Measurements from ENCODE around the gene NSD2.
"Not testable (repeated sequence)": the region's sequence is repeated elsewhere in the genome, so short reads cannot be mapped to it uniquely, and the experiment has no call there.

Gene NSD2

DNA sequence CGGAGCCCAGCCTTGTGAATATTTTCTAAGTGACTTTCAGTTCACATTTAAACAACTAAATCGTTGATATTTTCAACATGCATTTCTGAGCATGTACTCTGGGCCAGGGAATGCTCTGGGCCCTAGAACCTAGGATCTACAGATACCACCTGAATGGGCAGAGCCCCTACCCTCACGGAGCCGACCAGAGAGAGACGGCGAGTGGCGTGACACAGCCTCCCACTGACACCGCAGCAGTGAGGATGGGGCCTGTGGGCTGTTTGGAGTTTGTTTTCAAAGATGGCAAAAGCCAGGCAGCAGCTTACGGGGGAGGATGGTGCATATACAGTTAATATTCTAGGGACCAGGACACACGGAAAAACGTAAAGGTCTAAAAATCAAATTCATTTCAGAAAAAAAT, 119.9 kb downstream of the NSD2 start:
- no peak for TF ChIP-seq EZH2 (IDR thresholded peaks at IDR 0.05)
- TF ChIP-seq FOXP2 (optimal IDR thresholded peaks at IDR 0.05; ENCODE audit: control extremely low read depth, extremely low read length, insufficient read depth): no peak
- TF ChIP-seq POLR2AphosphoS5 (IDR thresholded peaks at IDR 0.05; ENCODE audit: borderline replicate concordance, low read depth, low read length): no peak
- peaks cover 21% of the 10 kb centered on the region for H3K36me3 ChIP-seq (ENCODE audit: insufficient read depth, low read length)
- H3K9ac ChIP-seq (ENCODE audit: insufficient read length): no peak overlapping the region
- no peak overlapping the region for H3K27ac ChIP-seq
- H3K4me3 ChIP-seq: no peak overlapping the region
- no peaks in the 10 kb centered on the region for H3K9me3 ChIP-seq (ENCODE audit: low read depth, low read length)
- no peak for DNase-seq (ENCODE audit: low read depth, low spot score)

DNA sequence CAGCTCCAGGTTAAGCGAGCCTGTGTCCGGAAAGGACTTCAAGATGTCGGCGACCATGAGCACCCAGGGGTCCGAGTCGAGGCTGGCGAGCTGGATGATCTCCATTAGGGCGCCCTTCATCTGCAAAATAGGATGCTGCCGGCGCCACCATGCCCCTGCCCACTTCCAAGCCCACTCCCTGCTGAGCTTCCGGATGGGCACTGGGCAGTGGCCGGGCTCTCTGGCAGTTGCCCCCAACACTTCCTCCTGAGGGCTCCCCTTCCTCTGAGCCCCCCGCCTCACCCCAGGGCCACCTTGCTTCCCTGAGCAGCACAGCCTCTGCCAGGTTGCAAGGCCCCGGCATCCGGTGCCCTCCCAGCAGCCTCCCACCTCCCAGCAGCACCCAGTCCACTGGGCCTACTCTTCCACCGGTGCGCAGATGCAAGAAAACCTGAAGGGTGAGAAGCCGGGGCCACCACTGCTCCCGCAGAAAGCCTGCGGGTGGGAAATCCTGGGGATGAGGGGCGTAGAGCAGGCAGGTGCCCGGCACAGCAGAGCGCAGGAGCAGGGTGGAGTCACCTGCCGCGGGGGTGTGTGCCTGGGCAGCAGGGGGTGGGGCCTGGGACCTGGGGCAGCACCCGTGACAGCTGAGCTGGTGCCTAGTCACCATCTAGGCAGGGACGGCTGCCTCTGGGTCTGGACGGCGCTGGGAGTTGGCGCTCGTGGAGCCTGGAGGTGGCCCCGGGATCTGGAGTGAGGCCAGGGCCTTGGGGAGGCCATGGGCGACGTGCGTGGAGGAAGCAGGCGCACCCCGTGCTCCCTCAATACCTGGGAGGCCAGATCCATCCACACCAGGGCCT, 120.6 kb downstream of the NSD2 start:
- Histone ChIP-seq H3K36me3 (ENCODE audit: insufficient read depth, low read length) (peaks cover 28% of the 10 kb centered on the region), H3K9ac (ENCODE audit: insufficient read length) (no peak overlapping the region), H3K4me3 (no peak overlapping the region), H3K9me3 (ENCODE audit: low read depth, low read length) (no peaks in the 10 kb centered on the region), H3K27ac (no peak overlapping the region)
- TF ChIP-seq EZH2 (IDR thresholded peaks at IDR 0.05): no peak
- no peak for TF ChIP-seq POLR2AphosphoS5 (IDR thresholded peaks at IDR 0.05; ENCODE audit: borderline replicate concordance, low read depth, low read length)
- TF ChIP-seq FOXP2 (optimal IDR thresholded peaks at IDR 0.05; ENCODE audit: control extremely low read depth, extremely low read length, insufficient read depth): no peak
- DNase-seq (ENCODE audit: low read depth, low spot score): no peak

DNA sequence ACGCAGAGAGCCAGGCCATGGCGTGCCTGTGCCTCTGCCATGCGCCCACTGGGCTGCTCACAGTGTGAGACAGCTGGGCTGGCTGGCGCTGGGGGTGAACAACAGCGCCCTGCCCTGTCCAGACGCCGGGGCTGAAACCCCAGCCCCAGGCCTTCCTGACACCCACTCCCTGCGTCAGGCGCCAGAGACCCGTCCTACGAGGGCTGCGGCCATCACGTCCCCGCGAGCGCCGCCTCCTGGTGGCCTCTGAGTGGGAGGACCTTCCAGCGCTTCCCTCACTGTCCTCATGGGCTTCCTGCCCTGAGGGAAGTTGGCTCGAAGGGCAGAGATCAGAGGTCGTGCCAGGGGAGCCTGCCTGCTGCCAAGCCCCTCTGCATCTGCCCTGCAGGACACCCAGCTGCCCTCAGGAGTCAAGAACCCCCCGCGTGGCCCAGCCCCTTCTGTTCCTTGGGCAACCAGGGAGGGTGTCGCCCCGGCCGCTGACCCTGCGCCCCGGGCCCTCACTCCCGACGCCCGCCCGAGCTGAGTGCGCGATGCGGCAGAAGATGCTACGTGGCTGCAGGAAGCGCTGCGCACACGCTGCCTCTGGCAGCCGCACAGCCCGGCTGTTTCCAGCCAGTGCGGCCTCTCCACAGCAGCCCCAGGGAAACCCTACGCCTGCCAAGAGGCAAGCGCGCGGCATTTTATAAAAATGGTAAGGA, 121.4 kb downstream of the NSD2 start:
- peaks cover 36% of the 10 kb centered on the region for H3K36me3 ChIP-seq (ENCODE audit: insufficient read depth, low read length)
- no peak for DNase-seq (ENCODE audit: low read depth, low spot score)

DNA sequence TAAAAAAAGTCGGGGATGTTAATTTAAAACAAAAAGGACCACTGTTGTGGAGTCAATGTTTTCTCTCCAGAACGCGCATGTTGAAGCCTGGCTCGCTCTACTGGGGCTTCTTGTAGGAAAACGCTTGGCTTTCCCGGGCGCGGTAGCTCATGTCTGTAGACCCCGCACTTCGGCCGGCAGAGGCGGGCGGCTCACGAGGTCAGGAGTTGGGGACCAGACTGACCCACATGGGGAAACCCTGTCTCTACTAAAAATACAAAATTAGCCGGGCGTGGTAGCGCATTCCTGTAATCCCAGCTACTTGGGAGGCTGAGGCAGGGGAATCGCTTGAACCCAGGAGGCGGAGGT, 122.0 kb downstream of the NSD2 start:
- Histone ChIP-seq H3K9me3 (ENCODE audit: low read depth, low read length) (no peaks in the 10 kb centered on the region; the same call in 1 of the 2 replicates), H3K4me3 (no peak overlapping the region), H3K27ac (no peak overlapping the region), H3K9ac (ENCODE audit: insufficient read length) (no peak overlapping the region), H3K36me3 (ENCODE audit: insufficient read depth, low read length) (peaks cover 41% of the 10 kb centered on the region)
- DNase-seq (ENCODE audit: low read depth, low spot score): no peak
- TF ChIP-seq FOXP2 (optimal IDR thresholded peaks at IDR 0.05; ENCODE audit: control extremely low read depth, extremely low read length, insufficient read depth) (no peak), EZH2 (IDR thresholded peaks at IDR 0.05) (no peak), POLR2AphosphoS5 (IDR thresholded peaks at IDR 0.05; ENCODE audit: borderline replicate concordance, low read depth, low read length) (no peak)

More for the DNA sequence above, 121.4 kb downstream of the NSD2 start:
- no peak overlapping the region for H3K4me3 ChIP-seq
- no peak for TF ChIP-seq FOXP2 (optimal IDR thresholded peaks at IDR 0.05; ENCODE audit: control extremely low read depth, extremely low read length, insufficient read depth)
- no peak for TF ChIP-seq EZH2 (IDR thresholded peaks at IDR 0.05)
- TF ChIP-seq POLR2AphosphoS5 (IDR thresholded peaks at IDR 0.05; ENCODE audit: borderline replicate concordance, low read depth, low read length): no peak
- no peak overlapping the region for H3K9ac ChIP-seq (ENCODE audit: insufficient read length)
- no peaks in the 10 kb centered on the region; the same call in 1 of the 2 replicates for H3K9me3 ChIP-seq (ENCODE audit: low read depth, low read length)
- H3K27ac ChIP-seq: no peak overlapping the region

DNA sequence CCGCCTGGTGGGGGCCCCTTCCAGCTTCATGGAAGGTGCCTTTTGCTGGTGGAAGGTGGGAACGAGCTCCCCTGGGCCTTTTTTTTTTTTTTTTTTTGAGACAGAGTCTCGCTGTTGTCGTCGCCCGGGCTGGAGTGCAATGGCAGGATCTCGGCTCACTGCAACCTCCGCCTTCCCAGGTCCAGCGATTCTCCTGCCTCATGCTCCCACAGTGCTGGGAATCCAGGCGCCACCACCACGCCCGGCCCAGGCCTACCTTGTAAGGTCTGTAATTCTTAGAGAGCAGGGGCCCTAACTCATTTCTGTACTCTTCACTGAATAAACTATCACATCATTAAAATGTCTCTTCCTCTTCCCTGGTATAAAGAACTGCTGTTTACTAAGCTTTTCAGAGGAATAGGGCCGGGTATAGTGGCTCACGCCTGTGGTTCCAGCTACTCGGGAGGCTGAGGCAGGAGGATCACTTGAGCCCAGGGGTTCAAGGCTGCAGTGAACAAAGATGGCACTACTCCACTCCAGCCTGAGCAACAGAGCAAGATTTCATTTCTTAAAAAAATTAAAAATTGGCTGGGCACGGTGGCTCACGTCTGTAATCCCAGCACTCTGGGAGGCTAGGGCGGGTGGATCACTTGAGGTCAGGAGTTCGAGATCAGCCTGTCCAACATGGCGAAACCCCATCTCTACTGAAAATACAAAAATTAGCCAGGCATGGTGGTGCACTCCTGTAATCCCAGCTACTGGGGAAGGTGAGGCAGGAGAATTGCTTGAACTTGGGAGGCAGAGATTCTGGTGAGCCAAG, 122.7 kb downstream of the NSD2 start:
- H3K9ac ChIP-seq (ENCODE audit: insufficient read length); H3K9me3 ChIP-seq (ENCODE audit: low read depth, low read length); DNase-seq (ENCODE audit: low read depth, low spot score); H3K27ac ChIP-seq; H3K4me3 ChIP-seq: not testable (repeated sequence)
- H3K36me3 ChIP-seq (ENCODE audit: insufficient read depth, low read length): peaks cover 48% of the 10 kb centered on the region

DNA sequence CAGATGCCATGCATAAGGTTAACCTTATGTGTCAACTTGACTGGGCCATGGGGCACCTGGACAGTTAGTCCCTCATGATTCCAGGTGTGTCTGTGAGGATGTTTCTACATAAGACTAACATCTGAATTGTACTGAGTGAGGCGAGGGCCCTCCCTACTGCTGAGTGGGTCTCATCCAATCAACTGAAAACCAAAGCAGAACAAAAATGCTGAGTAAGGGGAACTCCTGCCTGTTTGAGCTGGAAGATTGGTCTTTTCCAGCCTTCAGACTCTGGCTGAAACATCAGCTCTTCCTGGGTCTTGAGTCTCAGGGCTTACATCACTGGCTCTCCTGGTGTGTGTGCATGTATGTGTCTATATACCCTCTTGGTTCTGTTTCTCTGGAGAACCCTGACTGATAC, 123.7 kb downstream of the NSD2 start:
- DNase-seq (ENCODE audit: low read depth, low spot score): peak; percentile 32
- H3K9me3 ChIP-seq (ENCODE audit: low read depth, low read length): peaks cover 3% of the 10 kb centered on the region; the same call in 1 of the 2 replicates
- H3K36me3 ChIP-seq (ENCODE audit: insufficient read depth, low read length): peaks cover 55% of the 10 kb centered on the region
- H3K27ac ChIP-seq: 0 out of 2 replicates have a peak overlapping the region, but pooled peaks have one; percentile 25
- no peak overlapping the region for H3K4me3 ChIP-seq
- TF ChIP-seq FOXP2 (optimal IDR thresholded peaks at IDR 0.05; ENCODE audit: control extremely low read depth, extremely low read length, insufficient read depth) (no peak), POLR2AphosphoS5 (IDR thresholded peaks at IDR 0.05; ENCODE audit: borderline replicate concordance, low read depth, low read length) (no peak), EZH2 (IDR thresholded peaks at IDR 0.05) (no peak)
- no peak overlapping the region for H3K9ac ChIP-seq (ENCODE audit: insufficient read length)

DNA sequence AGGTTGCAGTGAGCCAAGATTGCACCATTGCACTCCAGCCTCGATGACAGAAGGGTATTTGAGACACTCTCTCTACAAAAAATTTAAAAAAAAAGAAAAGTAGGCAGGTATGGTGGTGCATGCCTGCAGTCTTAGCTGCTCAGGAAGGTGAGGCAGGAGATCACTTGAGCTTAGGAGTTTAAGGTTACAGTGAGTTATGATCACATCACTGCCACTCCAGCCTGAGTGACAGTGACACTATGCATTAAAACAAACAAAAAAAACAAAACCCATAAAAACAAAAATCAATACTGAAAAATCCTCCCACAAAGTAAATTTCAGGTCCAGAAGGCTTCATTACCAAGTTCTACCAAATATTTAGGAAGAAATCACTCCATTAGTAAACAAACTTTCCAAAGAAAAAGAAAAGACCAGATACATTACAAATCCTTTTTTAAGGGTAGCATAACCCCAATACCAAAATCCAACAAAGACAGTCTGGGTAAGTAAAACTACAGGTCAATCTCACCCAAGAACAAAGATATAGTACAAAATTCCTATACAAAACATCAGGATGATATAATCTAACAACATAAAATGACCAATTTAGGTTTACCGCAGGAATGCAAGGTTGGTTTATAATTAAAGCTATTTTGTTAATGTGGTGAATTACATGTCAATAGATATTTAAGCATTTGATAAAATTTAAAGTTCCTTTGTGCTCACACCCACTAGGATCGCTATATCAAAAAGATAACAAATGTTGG, 125.8 kb downstream of the NSD2 start:
- Histone ChIP-seq H3K4me3 (no peak overlapping the region), H3K27ac (no peak overlapping the region), H3K9ac (ENCODE audit: insufficient read length) (no peak overlapping the region), H3K36me3 (ENCODE audit: insufficient read depth, low read length) (peaks cover 66% of the 10 kb centered on the region), H3K9me3 (ENCODE audit: low read depth, low read length) (peaks cover 3% of the 10 kb centered on the region; the same call in 1 of the 2 replicates)
- DNase-seq (ENCODE audit: low read depth, low spot score): no peak
- TF ChIP-seq EZH2 (IDR thresholded peaks at IDR 0.05) (no peak), POLR2AphosphoS5 (IDR thresholded peaks at IDR 0.05; ENCODE audit: borderline replicate concordance, low read depth, low read length) (no peak), FOXP2 (optimal IDR thresholded peaks at IDR 0.05; ENCODE audit: control extremely low read depth, extremely low read length, insufficient read depth) (no peak)
